Measurements from ENCODE around the gene PHAF1.

- TF ChIP-seq CTCF (IDR thresholded peaks at IDR 0.05; ENCODE audit: borderline replicate concordance, extremely low read depth, low read length, poor library complexity, severe bottlenecking) (no peak), EZH2 (IDR thresholded peaks at IDR 0.05; ENCODE audit: borderline replicate concordance, low read depth, low read length, severe bottlenecking) (no peak)
Measured at GRCh38 chr16:67082891-67083290, 26.9 kb upstream of the PHAF1 start.

Data from DND-41 (cell line).